GM12865 (cell line): Measurements from ENCODE around the gene KCNIP4.
"Not testable (repeated sequence)": the region's sequence is repeated elsewhere in the genome, so short reads cannot be mapped to it uniquely, and the experiment has no call there.

Experiments
- DNase-seq: peaks from one replicate; pipeline ENCODE4 v3.0.0; 2010; ENCODE audit warnings: low read depth
- H3K4me3 ChIP-seq: 2 replicates; pipeline ENCODE4 v1.5.1; 2011; ENCODE audit warnings: mild to moderate bottlenecking, low read depth, low read length, control low read depth
- TF ChIP-seq, protein P1 (sequence below): IDR thresholded peaks from 2 replicates; pipeline ENCODE4 v1.5.1; 2011; ENCODE audit warnings: low read length, control low read depth, low read depth, inconsistent platforms; ENCODE audit not compliant: insufficient read depth; ENCODE audit errors: missing control alignments

Gene KCNIP4

DNA sequence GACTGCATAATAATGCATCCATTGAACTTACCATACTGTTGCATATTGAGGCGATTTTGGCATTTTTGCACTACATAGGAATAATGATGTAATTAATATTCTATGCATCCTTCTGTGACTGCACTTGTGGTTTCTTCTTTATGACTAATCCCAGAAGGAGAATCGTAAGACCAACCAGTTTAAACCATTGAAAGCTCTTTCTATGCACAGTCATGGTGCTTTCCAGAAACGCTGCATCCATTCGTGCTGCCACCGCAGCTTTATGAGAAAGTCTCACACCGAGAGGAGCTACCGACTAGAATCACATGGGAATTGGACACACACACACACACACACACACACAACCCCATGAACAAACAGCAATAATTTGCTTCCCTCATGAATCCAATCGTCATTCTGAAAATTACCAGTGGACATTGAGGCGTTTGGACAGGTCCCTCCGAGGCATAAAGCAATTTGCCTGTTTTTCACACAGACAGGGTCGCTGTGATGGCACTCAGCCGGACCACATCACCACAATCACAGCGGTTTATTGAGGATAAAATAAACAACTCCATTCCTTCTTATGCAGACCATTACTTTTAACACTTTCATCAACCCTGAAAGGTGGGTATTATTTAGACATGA is 1184.1 kb downstream of the KCNIP4 start:
- TF ChIP-seq, protein P1, sequence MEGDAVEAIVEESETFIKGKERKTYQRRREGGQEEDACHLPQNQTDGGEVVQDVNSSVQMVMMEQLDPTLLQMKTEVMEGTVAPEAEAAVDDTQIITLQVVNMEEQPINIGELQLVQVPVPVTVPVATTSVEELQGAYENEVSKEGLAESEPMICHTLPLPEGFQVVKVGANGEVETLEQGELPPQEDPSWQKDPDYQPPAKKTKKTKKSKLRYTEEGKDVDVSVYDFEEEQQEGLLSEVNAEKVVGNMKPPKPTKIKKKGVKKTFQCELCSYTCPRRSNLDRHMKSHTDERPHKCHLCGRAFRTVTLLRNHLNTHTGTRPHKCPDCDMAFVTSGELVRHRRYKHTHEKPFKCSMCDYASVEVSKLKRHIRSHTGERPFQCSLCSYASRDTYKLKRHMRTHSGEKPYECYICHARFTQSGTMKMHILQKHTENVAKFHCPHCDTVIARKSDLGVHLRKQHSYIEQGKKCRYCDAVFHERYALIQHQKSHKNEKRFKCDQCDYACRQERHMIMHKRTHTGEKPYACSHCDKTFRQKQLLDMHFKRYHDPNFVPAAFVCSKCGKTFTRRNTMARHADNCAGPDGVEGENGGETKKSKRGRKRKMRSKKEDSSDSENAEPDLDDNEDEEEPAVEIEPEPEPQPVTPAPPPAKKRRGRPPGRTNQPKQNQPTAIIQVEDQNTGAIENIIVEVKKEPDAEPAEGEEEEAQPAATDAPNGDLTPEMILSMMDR: no peak
- no peak overlapping the region for H3K4me3 ChIP-seq
- DNase-seq: no peak

GRCh38 chr4:20761826-20762225 is 1186.7 kb downstream of the KCNIP4 start:
- DNase-seq: no peak
- no peak overlapping the region for H3K4me3 ChIP-seq
- TF ChIP-seq, protein P1: no peak

GRCh38 chr4:20761382-20761781 is 1187.2 kb downstream of the KCNIP4 start:
- TF ChIP-seq, protein P1: no peak
- H3K4me3 ChIP-seq: no peak overlapping the region
- DNase-seq: no peak

DNA sequence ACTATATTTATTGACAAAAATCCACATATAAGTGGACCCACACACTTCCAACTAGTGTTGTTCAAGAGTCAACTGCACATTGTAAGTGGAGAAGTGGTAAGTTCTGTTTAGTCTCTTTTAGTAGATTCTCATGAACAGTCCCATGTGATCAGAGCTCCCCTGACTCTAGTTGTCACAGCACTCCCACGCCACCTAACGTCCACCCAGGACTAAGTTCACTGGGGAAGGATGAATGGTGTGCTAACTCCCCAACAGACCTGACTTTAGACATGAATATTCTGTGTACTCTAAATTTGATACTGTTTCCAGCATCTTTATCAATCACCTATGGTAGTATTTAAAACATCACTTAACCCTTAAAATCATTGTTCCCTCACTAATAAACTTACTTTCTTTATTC is 1188.5 kb downstream of the KCNIP4 start:
- TF ChIP-seq, protein P1: no peak
- no peak overlapping the region for H3K4me3 ChIP-seq
- DNase-seq: peak; percentile 7

DNA sequence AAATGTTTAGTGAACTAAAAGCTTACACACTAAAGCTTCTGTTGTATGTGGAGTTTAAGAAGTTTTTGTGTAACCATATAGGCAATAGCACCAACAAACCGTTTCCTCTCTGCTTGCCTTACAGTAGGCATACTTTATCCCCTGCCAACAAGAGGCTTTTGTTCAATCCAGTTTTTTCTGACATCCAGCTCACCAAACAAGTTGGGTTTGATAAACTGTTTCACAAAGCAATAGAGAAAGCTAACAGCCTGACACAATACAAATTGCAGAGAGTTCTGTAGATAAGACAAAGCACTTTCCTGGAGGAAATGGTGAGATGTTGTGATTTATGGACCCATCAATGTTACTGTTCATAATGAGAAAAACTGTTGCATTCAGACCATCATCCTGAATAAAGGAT is 1194.5 kb downstream of the KCNIP4 start:
- no peak overlapping the region for H3K4me3 ChIP-seq
- TF ChIP-seq, protein P1: no peak
- no peak for DNase-seq

DNA sequence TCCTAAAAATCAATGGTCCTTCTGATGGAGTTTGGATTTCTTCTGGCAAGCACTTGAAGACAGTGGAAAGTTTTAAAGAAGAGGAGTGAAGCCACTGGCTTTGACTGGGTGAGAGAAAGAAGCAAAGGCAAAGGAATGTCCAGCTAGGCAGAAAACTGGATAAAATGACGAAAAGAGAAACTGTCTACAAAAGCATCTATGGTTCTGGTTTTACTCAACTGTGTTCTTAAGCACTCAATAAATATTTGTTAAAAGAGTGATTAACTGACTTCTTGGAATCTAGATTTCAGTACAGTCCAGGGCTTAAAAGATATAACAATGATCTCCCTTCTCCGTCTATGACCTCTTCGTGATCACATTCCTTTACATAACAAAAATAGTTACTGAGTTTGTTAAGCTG is 1195.9 kb downstream of the KCNIP4 start:
- TF ChIP-seq, protein P1: no peak
- no peak for DNase-seq
- H3K4me3 ChIP-seq: no peak overlapping the region

GRCh38 chr4:20746000-20746399 is 1202.6 kb downstream of the KCNIP4 start:
- DNase-seq, H3K4me3 ChIP-seq: not testable (repeated sequence)

GRCh38 chr4:20735931-20736330 is 1212.6 kb downstream of the KCNIP4 start:
- DNase-seq: no peak
- no peak overlapping the region for H3K4me3 ChIP-seq
- TF ChIP-seq, protein P1: no peak
